ENCODE results near the gene PGM3. TPM values are rescaled to one million over a fixed set of nuclear protein-coding genes. Genes with fewer than 3 reads are reported as not detected.

PGM3 gene
- total RNA-seq, 1 donor = 87.8 TPM

- no peak overlapping the region for H3K4me3 ChIP-seq (ENCODE audit: low read depth, low read length)
- no peak for DNase-seq (ENCODE audit: low read depth)
- TF ChIP-seq CTCF (IDR thresholded peaks at IDR 0.05; ENCODE audit: insufficient read depth, low read length) = no peak
Observed at GRCh38 chr6:83218646-83219045, 25.6 kb upstream of the PGM3 start.

GRCh38 chr6:83216806-83217205 is 23.7 kb upstream of the PGM3 start:
- H3K4me3 ChIP-seq (ENCODE audit: low read depth, low read length) = no peak overlapping the region
- peak; percentile 25 for DNase-seq (ENCODE audit: low read depth)
- no peak for TF ChIP-seq CTCF (IDR thresholded peaks at IDR 0.05; ENCODE audit: insufficient read depth, low read length)

- no peak overlapping the region for H3K4me3 ChIP-seq (ENCODE audit: low read depth, low read length)
- peak; percentile 88 for TF ChIP-seq CTCF (IDR thresholded peaks at IDR 0.05; ENCODE audit: insufficient read depth, low read length)
- peak; percentile 88 for DNase-seq (ENCODE audit: low read depth)
Observed at GRCh38 chr6:83215131-83216047, 22.3 kb upstream of the PGM3 start.

GRCh38 chr6:83202031-83202430 is 9.0 kb upstream of the PGM3 start:
- DNase-seq (ENCODE audit: low read depth) = no peak
- TF ChIP-seq CTCF (IDR thresholded peaks at IDR 0.05; ENCODE audit: insufficient read depth, low read length) = no peak
- no peak overlapping the region for H3K4me3 ChIP-seq (ENCODE audit: low read depth, low read length)

- no peak for TF ChIP-seq CTCF (IDR thresholded peaks at IDR 0.05; ENCODE audit: insufficient read depth, low read length)
- H3K4me3 ChIP-seq (ENCODE audit: low read depth, low read length) = no peak overlapping the region
- DNase-seq (ENCODE audit: low read depth) = peak; percentile 75
Observed at GRCh38 chr6:83199863-83200225, 6.8 kb upstream of the PGM3 start.

GRCh38 chr6:83199173-83199862 is 6.3 kb upstream of the PGM3 start:
- no peak for TF ChIP-seq CTCF (IDR thresholded peaks at IDR 0.05; ENCODE audit: insufficient read depth, low read length)
- no peak overlapping the region for H3K4me3 ChIP-seq (ENCODE audit: low read depth, low read length)
- DNase-seq (ENCODE audit: low read depth) = no peak
